GM23338 (cell line): ENCODE data around the gene GOLGA7B. TPM values are rescaled to one million over a fixed set of nuclear protein-coding genes. Genes with fewer than 3 reads are reported as not detected.

Source experiments
- ATAC-seq: fragments of 200-7000 bp; cut with Tn5 transposase; 3 replicates; pipeline ENCODE4 v1.9.1; 2020
- DNase-seq: peaks from one replicate; pipeline ENCODE4 v3.0.0-alpha.2; 2015; ENCODE audit warnings: low spot score
- H2AFZ ChIP-seq: fragments of 200-600 bp; sonication (generic); 2 replicates; pipeline ENCODE4 v1.8.0; 2016; ENCODE audit warnings: antibody characterized with exemption, mild to moderate bottlenecking, moderate library complexity
- H3F3A ChIP-seq: fragments of 200-600 bp; sonication (generic); replicated peaks from 2 replicates; pipeline ENCODE4 v1.8.0; 2017; ENCODE audit warnings: antibody characterized with exemption, mixed run types, low read depth
- H3K27ac ChIP-seq: fragments of 200-600 bp; sonication (generic); 2 replicates; pipeline ENCODE4 v1.6.1; 2016; ENCODE audit warnings: low read depth
- H3K27me3 ChIP-seq: fragments of 200-600 bp; sonication (generic); 2 replicates; pipeline ENCODE4 v1.8.0; 2016; ENCODE audit warnings: mild to moderate bottlenecking, mixed run types, moderate library complexity; ENCODE audit not compliant: insufficient read depth
- H3K36me3 ChIP-seq: fragments of 200-600 bp; sonication (generic); 2 replicates; pipeline ENCODE4 v1.8.0; 2016; ENCODE audit warnings: mild to moderate bottlenecking; ENCODE audit not compliant: insufficient read depth
- H3K4me1 ChIP-seq: fragments of 200-600 bp; sonication (generic); 2 replicates; pipeline ENCODE4 v1.8.0; 2016; ENCODE audit warnings: mild to moderate bottlenecking, moderate library complexity; ENCODE audit not compliant: insufficient read depth
- H3K4me2 ChIP-seq: fragments of 200-600 bp; sonication (generic); 2 replicates; pipeline ENCODE4 v1.7.1; 2017; ENCODE audit warnings: mixed run types
- H3K4me3 ChIP-seq: fragments of 200-600 bp; sonication (generic); 2 replicates; pipeline ENCODE4 v1.6.1; 2016; ENCODE audit warnings: mixed run types
- H3K79me2 ChIP-seq: fragments of 200-600 bp; sonication (generic); replicated peaks from 2 replicates; pipeline ENCODE4 v1.8.0; 2017; ENCODE audit warnings: mild to moderate bottlenecking; ENCODE audit not compliant: insufficient read depth
- H3K9me2 ChIP-seq: fragments of 200-600 bp; sonication (generic); 2 replicates; pipeline ENCODE4 v1.8.0; 2017; ENCODE audit not compliant: insufficient read depth
- H4K20me1 ChIP-seq: fragments of 200-600 bp; sonication (generic); replicated peaks from 2 replicates; pipeline ENCODE4 v1.8.0; 2017; ENCODE audit warnings: mild to moderate bottlenecking; ENCODE audit not compliant: insufficient read depth
- H3K27ac Mint-ChIP-seq: 2 replicates; pipeline ENCODE4 v1.8.0; 2020; ENCODE audit warnings: inconsistent platforms, mild to moderate bottlenecking, moderate library complexity, mixed read lengths
- H3K27me3 Mint-ChIP-seq: 3 replicates; pipeline ENCODE4 v1.8.0; 2022; ENCODE audit warnings: low read depth, mild to moderate bottlenecking, moderate library complexity, mixed read lengths, inconsistent platforms; ENCODE audit not compliant: insufficient read depth, poor library complexity
- H3K36me3 Mint-ChIP-seq: 3 replicates; pipeline ENCODE4 v1.8.0; 2021; ENCODE audit warnings: low read depth, mild to moderate bottlenecking, inconsistent platforms, moderate library complexity, mixed read lengths
- H3K4me1 Mint-ChIP-seq: 3 replicates; pipeline ENCODE4 v1.8.0; 2020; ENCODE audit warnings: mild to moderate bottlenecking, inconsistent platforms, mixed read lengths
- H3K4me3 Mint-ChIP-seq: 3 replicates; pipeline ENCODE4 v1.8.0; 2021; ENCODE audit warnings: moderate library complexity, mild to moderate bottlenecking, inconsistent platforms, mixed read lengths
- H3K9me3 Mint-ChIP-seq: 3 replicates; pipeline ENCODE4 v1.8.0; 2020; ENCODE audit warnings: moderate library complexity, mild to moderate bottlenecking, inconsistent platforms, mixed read lengths
- CREB1 ChIP-seq: fragments of 250-450 bp; sonication (Bioruptor Pico); IDR thresholded peaks from 2 replicates; pipeline ENCODE4 v1.5.0; 2020; ENCODE audit warnings: low read depth, mild to moderate bottlenecking, moderate library complexity
- ETS1 ChIP-seq: IDR thresholded peaks from 2 replicates; pipeline ENCODE4 v1.6.1; 2016; ENCODE audit warnings: antibody characterized with exemption
- EZH2 ChIP-seq: fragments of 200-600 bp; sonication (generic); IDR thresholded peaks from one replicate; pipeline ENCODE4 v1.8.0; 2017; ENCODE audit warnings: antibody characterized with exemption, mild to moderate bottlenecking, low read depth; ENCODE audit not compliant: unreplicated experiment
- EZH2phosphoT487 ChIP-seq: fragments of 200-600 bp; sonication (generic); IDR thresholded peaks from one replicate; pipeline ENCODE4 v1.8.1; 2018; ENCODE audit warnings: antibody characterized with exemption; ENCODE audit not compliant: unreplicated experiment
- JUNB ChIP-seq: IDR thresholded peaks from one replicate; pipeline ENCODE4 v1.6.1; 2016; ENCODE audit warnings: antibody characterized with exemption; ENCODE audit not compliant: unreplicated experiment
- NANOG ChIP-seq: IDR thresholded peaks from 2 replicates; pipeline ENCODE4 v1.6.1; 2016; ENCODE audit warnings: antibody characterized with exemption, borderline replicate concordance
- POLR2AphosphoS5 ChIP-seq: IDR thresholded peaks from 2 replicates; pipeline ENCODE4 v1.6.1; 2016; ENCODE audit warnings: antibody characterized with exemption, low read depth
- REST ChIP-seq: IDR thresholded peaks from one replicate; pipeline ENCODE4 v1.6.1; 2018; ENCODE audit warnings: antibody characterized with exemption; ENCODE audit not compliant: unreplicated experiment
- STAT1 ChIP-seq: IDR thresholded peaks from one replicate; pipeline ENCODE4 v1.6.1; 2016; ENCODE audit warnings: antibody characterized with exemption; ENCODE audit not compliant: unreplicated experiment
- ZNF114 ChIP-seq: fragments of 250-450 bp; sonication (Bioruptor Pico); IDR thresholded peaks from 2 replicates; pipeline ENCODE4 v1.5.0; 2020; ENCODE audit warnings: mild to moderate bottlenecking, moderate library complexity
- ZNF331 ChIP-seq: fragments of 250-450 bp; sonication (Bioruptor Pico); IDR thresholded peaks from 2 replicates; pipeline ENCODE4 v1.5.0; 2020; ENCODE audit warnings: low read depth, mild to moderate bottlenecking, moderate library complexity
- ZNF462 ChIP-seq: fragments of 250-450 bp; sonication (Bioruptor Pico); IDR thresholded peaks from 2 replicates; pipeline ENCODE4 v1.5.0; 2020; ENCODE audit warnings: mild to moderate bottlenecking, moderate library complexity
- polyA plus RNA-seq: library from polyadenylated mRNA; unstranded; fragments of >200 nt; fragmentation: Nextera tagmentation; extraction: Ambion mirVana; gene quantifications from 2 replicates; pipeline ENCODE4 v1.2.1, GENCODE V29; 2016
- total RNA-seq: library from RNA; depleted of rRNA; stranded (reverse); fragments of >200 nt; shearing (Covaris generic); gene quantifications from 2 replicates; pipeline ENCODE4 v1.2.3, GENCODE V29; 2014

Gene GOLGA7B
- total and polyA plus RNA-seq, 2 experiments from 2014 or later, result 0.14 to 0.15 TPM

GRCh38 chr10:97874332-97874731 lies 24.7 kb downstream of the GOLGA7B start:
- ATAC-seq, result no peak
- no peak for DNase-seq
- Histone ChIP-seq H3K4me2 (no peak overlapping the region), H4K20me1 (no peaks in the 10 kb centered on the region), H2AFZ (no peak overlapping the region), H3K4me1 (peaks cover 29% of the 10 kb centered on the region), H3F3A (no peaks in the 10 kb centered on the region), H3K79me2 (no peaks in the 10 kb centered on the region), H3K27ac (no peak overlapping the region), H3K9me2 (peaks cover 10% of the 10 kb centered on the region; the same call in 1 of the 2 replicates), H3K27me3 (no peaks in the 10 kb centered on the region), H3K4me3 (no peak overlapping the region), H3K36me3 (no peaks in the 10 kb centered on the region)
- no peaks in the 10 kb centered on the region for H3K36me3 Mint-ChIP-seq
- peaks cover 36% of the 10 kb centered on the region for H3K4me1 Mint-ChIP-seq
- H3K27ac Mint-ChIP-seq, result no peak overlapping the region
- no peak overlapping the region for H3K4me3 Mint-ChIP-seq
- TF ChIP-seq POLR2AphosphoS5 (no peak), ZNF462 (no peak), STAT1 (no peak), REST (no peak), CREB1 (CRISPR knock-in tag) (no peak), ETS1 (no peak), EZH2 (no peak), JUNB (no peak), EZH2phosphoT487 (no peak), ZNF331 (CRISPR knock-in tag) (no peak), NANOG (no peak), ZNF114 (CRISPR knock-in tag) (no peak)
- peaks cover 8% of the 10 kb centered on the region for H3K27me3 Mint-ChIP-seq
- H3K9me3 Mint-ChIP-seq, result no peaks in the 10 kb centered on the region
